NCI-H146 treated with DMSO at 0.1 percent for 48 hours (cell line): ENCODE measurements around the gene ZNF66.
"Not testable (repeated sequence)": the region's sequence is repeated elsewhere in the genome, so short reads cannot be mapped to it uniquely, and the experiment has no call there.

Source experiments
- DNase-seq: peaks from one replicate; lab custom pipeline; 2025; ENCODE audit not compliant: unreplicated experiment; lab: John Stamatoyannopoulos, UW

Gene ZNF66

GRCh38 chr19:20776083-20777076 lies at the start of gene ZNF66:
Gene ZNF66 (plus strand): TSS chr19:20776304. CDS start chr19:20776448, 144 bp downstream.
- peak; percentile 97 for DNase-seq

- not testable (repeated sequence) for DNase-seq
Observed at GRCh38 chr19:20750169-20750568, 25.9 kb upstream of the ZNF66 start.

- DNase-seq = not testable (repeated sequence)
Observed at GRCh38 chr19:20752291-20752690, 23.8 kb upstream of the ZNF66 start.

GRCh38 chr19:20769225-20769736 lies 6.8 kb upstream of the ZNF66 start:
- DNase-seq = not testable (repeated sequence)

- DNase-seq = no peak
Observed at GRCh38 chr19:20787786-20788185, 11.7 kb downstream of the ZNF66 start.

GRCh38 chr19:20791806-20792205 lies 15.7 kb downstream of the ZNF66 start:
- no peak for DNase-seq

GRCh38 chr19:20806311-20807262 lies 30.5 kb downstream of the ZNF66 start:
- not testable (repeated sequence) for DNase-seq

GRCh38 chr19:20840371-20840770 lies 64.3 kb downstream of the ZNF66 start:
- DNase-seq = no peak
